Measurements from ENCODE around the gene FSCB.

FSCB gene

GRCh38 chr14:44461811-44462210 is 45.3 kb downstream of the FSCB start:
- no peak overlapping the region for H2AFZ ChIP-seq (ENCODE audit: low read length)
- no peaks in the 10 kb centered on the region for H3K79me1 ChIP-seq (ENCODE audit: low read depth, low read length)
- no peak overlapping the region for H2BK15ac ChIP-seq (ENCODE audit: low read length)
- no peak overlapping the region for H3K4me3 ChIP-seq (ENCODE audit: low read length in 2 of 2)
- peaks cover 0 to 1% of the 10 kb centered on the region in 2 donors for H3K9me3 ChIP-seq (replicated peaks in 1 of 2; ENCODE audit: control insufficient read depth in 2 of 2, insufficient read depth in 1 of 2, low read depth in 1 of 2, low read length in 2 of 2)
- H3K36me3 ChIP-seq (replicated peaks in 1 of 2; ENCODE audit: control insufficient read depth in 2 of 2, insufficient read depth in 2 of 2, low read length in 2 of 2) = no peaks in the 10 kb centered on the region
- no peak overlapping the region for H3K4ac ChIP-seq (ENCODE audit: low read length)
- no peak overlapping the region for H3K23ac ChIP-seq (ENCODE audit: low read depth, low read length, poor library complexity)
- H3K9ac ChIP-seq (ENCODE audit: low read depth, low read length, poor library complexity) = no peak overlapping the region
- whole genome bisulfite sequencing, 2 donors (ENCODE audit: extremely low coverage in 2 of 2, insufficient read length in 2 of 2, insufficient replicate concordance in 1 of 2) = no CpG with 5 or more reads among the region's 2 CpGs
- H3K18ac ChIP-seq (ENCODE audit: low read length) = no peak overlapping the region
- no peak overlapping the region for H3K14ac ChIP-seq (ENCODE audit: low read length)
- H2AK5ac ChIP-seq (ENCODE audit: low read depth, low read length) = no peak overlapping the region
- DNase-seq (ENCODE audit: low spot score) = no peak
- H4K91ac ChIP-seq (ENCODE audit: low read depth, low read length, poor library complexity) = no peak overlapping the region
- H2BK120ac ChIP-seq (ENCODE audit: low read depth, low read length) = no peak overlapping the region
- H3K27ac ChIP-seq (replicated peaks; ENCODE audit: low read length) = no peak overlapping the region
- H3K4me1 ChIP-seq (ENCODE audit: control insufficient read depth in 2 of 2, insufficient read depth in 1 of 2, low read depth in 1 of 2, low read length in 2 of 2) = no peaks in the 10 kb centered on the region
- H2BK5ac ChIP-seq (ENCODE audit: low read length) = no peak overlapping the region
- no peak overlapping the region for H3K4me2 ChIP-seq (ENCODE audit: insufficient read depth, low read length, poor library complexity, severe bottlenecking)
- H2BK12ac ChIP-seq (ENCODE audit: low read length) = no peak overlapping the region
- H3K27me3 ChIP-seq (ENCODE audit: control insufficient read depth in 3 of 3, insufficient read depth in 3 of 3, low read depth in 1 of 3, low read length in 3 of 3) = no peaks in the 10 kb centered on the region
- H4K8ac ChIP-seq (ENCODE audit: low read depth, low read length) = no peak overlapping the region
